ENCODE measurements around the gene MAT1A. TPM values are rescaled to one million over a fixed set of nuclear protein-coding genes. Genes with fewer than 3 reads are reported as not detected.

MAT1A gene
- total and polyA plus RNA-seq, 2 of the 13 experiments (the other 11 are each of a cell fraction or from before 2014, with no cell fraction given), result 57.1 to 76.9 TPM

GRCh38 chr10:80272793-80273522, 16.5 kb downstream of the MAT1A start (continued):
- TF ChIP-seq MNT (IDR thresholded peaks at IDR 0.05) (no peak), ZNF33B (CRISPR knock-in tag; IDR thresholded peaks at IDR 0.05) (no peak), AHDC1 (CRISPR knock-in tag; IDR thresholded peaks at IDR 0.05; ENCODE audit: borderline replicate concordance) (peak; percentile 62; the same call in 1 of the 2 replicates), KLF9 (CRISPR knock-in tag; IDR thresholded peaks at IDR 0.05; ENCODE audit: low read depth) (0 out of 2 replicates have a peak, but pooled peaks have one; percentile 63), FIP1L1 (IDR thresholded peaks at IDR 0.05; ENCODE audit: borderline replicate concordance, insufficient read depth, low read depth, low read length) (no peak), ZBTB21 (CRISPR knock-in tag; IDR thresholded peaks at IDR 0.05) (no peak; the same call in 1 of the 2 replicates), SNAPC2 (CRISPR knock-in tag; IDR thresholded peaks at IDR 0.05) (peak; percentile 72; the same call in 1 of the 2 replicates), WIZ (CRISPR knock-in tag; IDR thresholded peaks at IDR 0.05) (no peak), RBM22 (optimal IDR thresholded peaks at IDR 0.05; ENCODE audit: low read length) (no peak), PITX1 (CRISPR knock-in tag; IDR thresholded peaks at IDR 0.05) (peak; percentile 95), SALL2 (CRISPR knock-in tag; IDR thresholded peaks at IDR 0.05) (peak; percentile 75; the same call in 1 of the 2 replicates), ZNF75D (CRISPR knock-in tag; IDR thresholded peaks at IDR 0.05; ENCODE audit: borderline replicate concordance) (no peak), ZNF609 (CRISPR knock-in tag; IDR thresholded peaks at IDR 0.05; ENCODE audit: borderline replicate concordance) (peak; percentile 79; the same call in 1 of the 2 replicates)

Data from HepG2 (cell line).